Peyer's patch (tissue), 4 donors: ENCODE data around the gene TECR. TPM values are rescaled to one million over a fixed set of nuclear protein-coding genes. Genes with fewer than 3 reads are reported as not detected.

Source experiments
- DNase-seq, 3 donors: peaks; one replicate each; pipeline ENCODE4 v3.0.0-alpha.2; 2017 to 2019
- H3K27ac ChIP-seq, 4 donors: fragments of 200-600 bp; sonication (generic); one replicate each; pipeline ENCODE4 v1.5.1; 2016 to 2019
- H3K27me3 ChIP-seq, 2 donors: fragments of 200-600 bp; sonication (generic); one replicate each; pipeline ENCODE4 v1.5.1; 2019
- H3K36me3 ChIP-seq, 3 donors: fragments of 200-600 bp; sonication (generic); one replicate each; pipeline ENCODE4 v1.5.1; 2016 to 2019
- H3K4me1 ChIP-seq, 4 donors: fragments of 200-600 bp; sonication (generic); one replicate each; pipeline ENCODE4 v1.5.1; 2016 to 2019
- H3K4me3 ChIP-seq, 4 donors: fragments of 200-600 bp; sonication (generic); 1 replicate in 3 of 4; 2 replicates in 1 of 4; pipeline ENCODE4 v1.5.1; 2016 to 2019; ENCODE audit warnings: mild to moderate bottlenecking in 1 of 4
- H3K9me3 ChIP-seq, 4 donors: fragments of 200-600 bp; sonication (generic); one replicate each; pipeline ENCODE4 v1.5.1; 2016 to 2019; ENCODE audit warnings: mild to moderate bottlenecking in 1 of 4
- CTCF ChIP-seq, 6 experiments: fragments of 450-650 bp in 4 of 6; fragments of 200-600 bp in 2 of 6; sonication (generic) in 1 of 6; IDR thresholded peaks; one replicate each; pipeline ENCODE4 v1.5.1; 2017 to 2019; ENCODE audit warnings: antibody characterized with exemption in 6 of 6, mild to moderate bottlenecking in 3 of 6, moderate library complexity in 1 of 6
- POLR2A ChIP-seq, 2 donors: fragments of 450-650 bp; IDR thresholded peaks; one replicate each; pipeline ENCODE4 v1.5.1; 2017; ENCODE audit warnings: antibody characterized with exemption in 2 of 2, mild to moderate bottlenecking in 2 of 2, moderate library complexity in 2 of 2
- total RNA-seq, 4 donors: library from RNA; depleted of rRNA; stranded (reverse); fragments of >200 nt; gene quantifications; one replicate each; pipeline ENCODE4 v1.1.0, GENCODE V29; 2016

TECR gene
- total RNA-seq, 4 donors from 2014 or later, result 24.8 to 103 (median 78.7) TPM

GRCh38 chr19:14517446-14517839, 12.0 kb upstream of the TECR start:
- TF ChIP-seq CTCF (IDR thresholded peaks at IDR 0.05) (no peak), POLR2A (IDR thresholded peaks at IDR 0.05) (no peak)
- DNase-seq, result peak in 1 of 3 donors; percentile 56
- Histone ChIP-seq H3K27me3 (no peaks in the 10 kb centered on the region), H3K4me1 (peaks cover 0 to 44% (median 18%) of the 10 kb centered on the region in 4 donors), H3K9me3 (no peaks in the 10 kb centered on the region), H3K36me3 (peaks cover 0 to 31% (median 0%) of the 10 kb centered on the region in 3 donors), H3K27ac (peak overlapping the region; percentile 99 to 100 (median 100)), H3K4me3 (peak overlapping the region; percentile 72 to 100 (median 92))

GRCh38 chr19:14517840-14518505, 11.4 kb upstream of the TECR start, which contains the start of gene DNAJB1:
Gene DNAJB1 (minus strand): TSS chr19:14518397. CDS start chr19:14518349, 48 bp downstream.
- H3K9me3 ChIP-seq, result no peaks in the 10 kb centered on the region
- TF ChIP-seq CTCF (IDR thresholded peaks at IDR 0.05), result peak in 1 of 6 experiments; percentile 20
- peak; percentile 96 for TF ChIP-seq POLR2A (IDR thresholded peaks at IDR 0.05)
- DNase-seq, result peak; percentile 72 to 91 (median 90)
- peak within 1 kb of the TSS; percentile 72 to 100 (median 92) for H3K4me3 ChIP-seq
- peak within 1 kb of the TSS; percentile 99 to 100 (median 100) for H3K27ac ChIP-seq
- no peaks in the 10 kb centered on the region for H3K27me3 ChIP-seq
- peaks cover 0 to 44% (median 18%) of the 10 kb centered on the region in 4 donors for H3K4me1 ChIP-seq
- H3K36me3 ChIP-seq, result peaks cover 0 to 31% (median 0%) of the 10 kb centered on the region in 3 donors

- H3K27me3 ChIP-seq, result no peaks in the 10 kb centered on the region
- DNase-seq, result no peak
- TF ChIP-seq CTCF (IDR thresholded peaks at IDR 0.05) (no peak), POLR2A (IDR thresholded peaks at IDR 0.05) (no peak)
- H3K4me1 ChIP-seq, result peaks cover 0 to 44% (median 18%) of the 10 kb centered on the region in 4 donors
- H3K9me3 ChIP-seq, result no peaks in the 10 kb centered on the region
- H3K4me3 ChIP-seq, result peak overlapping the region in 2 of 4 donors; percentile 31 to 97
- peak overlapping the region; percentile 99 to 100 (median 100) for H3K27ac ChIP-seq
- peaks cover 0 to 20% (median 0%) of the 10 kb centered on the region in 3 donors for H3K36me3 ChIP-seq
Observed at GRCh38 chr19:14519245-14519859, 10.0 kb upstream of the TECR start.

- H3K4me1 ChIP-seq, result peaks cover 0 to 38% (median 18%) of the 10 kb centered on the region in 4 donors
- peaks cover 0 to 14% (median 0%) of the 10 kb centered on the region in 3 donors for H3K36me3 ChIP-seq
- no peaks in the 10 kb centered on the region for H3K9me3 ChIP-seq
- peak overlapping the region; percentile 3 to 99 (median 17) for H3K27ac ChIP-seq
- no peak for DNase-seq
- H3K27me3 ChIP-seq, result no peaks in the 10 kb centered on the region
- H3K4me3 ChIP-seq, result no peak overlapping the region
- TF ChIP-seq CTCF (IDR thresholded peaks at IDR 0.05) (no peak), POLR2A (IDR thresholded peaks at IDR 0.05) (no peak)
Observed at GRCh38 chr19:14519860-14520407, 9.5 kb upstream of the TECR start.

GRCh38 chr19:14520543-14520942, 8.9 kb upstream of the TECR start:
- Histone ChIP-seq H3K27me3 (no peaks in the 10 kb centered on the region), H3K4me3 (no peak overlapping the region), H3K9me3 (no peaks in the 10 kb centered on the region), H3K36me3 (peaks cover 0 to 8% (median 0%) of the 10 kb centered on the region in 3 donors), H3K4me1 (peaks cover 0 to 32% (median 15%) of the 10 kb centered on the region in 4 donors), H3K27ac (no peak overlapping the region)
- no peak for TF ChIP-seq CTCF (IDR thresholded peaks at IDR 0.05)
- TF ChIP-seq POLR2A (IDR thresholded peaks at IDR 0.05), result no peak
- DNase-seq, result no peak
